ENCODE data around the gene ATRAID.
"Not testable (repeated sequence)": the region's sequence is repeated elsewhere in the genome, so short reads cannot be mapped to it uniquely, and the experiment has no call there.

The ATRAID gene

GRCh38 chr2:27211943-27212625, at the start of gene ATRAID, which contains the start of gene SLC5A6:
TSS of gene ATRAID (plus strand) at chr2:27212041. CDS start at chr2:27212369, 328 bp downstream.
TSS of gene SLC5A6 (minus strand) at chr2:27212268. CDS start at chr2:27207650, 4,618 bp downstream.
- DNase-seq = peak; percentile 71

- no peak for DNase-seq
Observed at GRCh38 chr2:27162151-27163121, 49.4 kb upstream of the ATRAID start.

DNA sequence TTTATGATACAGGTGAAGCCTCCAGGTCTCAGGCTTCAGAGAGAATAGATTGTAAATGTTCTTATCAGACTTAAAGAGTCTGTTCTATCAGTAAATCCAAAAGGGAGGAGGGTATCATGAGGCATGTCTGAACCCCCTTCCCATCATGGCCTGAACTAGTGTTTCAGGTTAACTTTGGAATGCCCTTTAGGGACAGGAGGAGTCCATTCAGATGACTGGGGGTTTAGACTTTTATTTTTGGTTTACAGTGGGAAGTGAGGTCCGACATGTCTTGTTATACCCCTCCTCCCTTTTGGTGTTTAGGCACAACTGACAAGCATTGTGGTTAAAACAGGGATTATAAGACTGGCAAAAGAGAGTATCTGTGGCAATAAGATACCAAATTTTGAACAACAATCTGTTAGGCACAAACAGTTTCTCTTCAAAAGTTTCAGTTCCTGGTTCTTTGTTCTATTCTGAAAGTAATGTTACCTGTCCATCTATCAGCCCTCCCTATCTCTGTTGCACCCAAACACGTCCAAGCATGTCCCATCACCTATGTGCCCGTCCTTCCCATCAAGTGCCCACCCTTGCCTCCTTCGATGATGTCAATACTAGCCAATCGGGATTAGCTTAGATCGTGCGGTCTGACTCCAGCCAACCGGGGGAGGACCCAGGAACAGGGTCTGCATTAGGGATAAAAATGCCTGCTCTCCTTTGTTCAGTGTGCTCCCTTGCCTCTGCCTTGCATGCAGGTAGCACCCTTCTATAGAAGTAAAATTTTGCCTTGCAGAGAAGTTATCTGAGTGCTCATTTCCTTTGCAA, 46.7 kb upstream of the ATRAID start:
- DNase-seq = no peak

DNA sequence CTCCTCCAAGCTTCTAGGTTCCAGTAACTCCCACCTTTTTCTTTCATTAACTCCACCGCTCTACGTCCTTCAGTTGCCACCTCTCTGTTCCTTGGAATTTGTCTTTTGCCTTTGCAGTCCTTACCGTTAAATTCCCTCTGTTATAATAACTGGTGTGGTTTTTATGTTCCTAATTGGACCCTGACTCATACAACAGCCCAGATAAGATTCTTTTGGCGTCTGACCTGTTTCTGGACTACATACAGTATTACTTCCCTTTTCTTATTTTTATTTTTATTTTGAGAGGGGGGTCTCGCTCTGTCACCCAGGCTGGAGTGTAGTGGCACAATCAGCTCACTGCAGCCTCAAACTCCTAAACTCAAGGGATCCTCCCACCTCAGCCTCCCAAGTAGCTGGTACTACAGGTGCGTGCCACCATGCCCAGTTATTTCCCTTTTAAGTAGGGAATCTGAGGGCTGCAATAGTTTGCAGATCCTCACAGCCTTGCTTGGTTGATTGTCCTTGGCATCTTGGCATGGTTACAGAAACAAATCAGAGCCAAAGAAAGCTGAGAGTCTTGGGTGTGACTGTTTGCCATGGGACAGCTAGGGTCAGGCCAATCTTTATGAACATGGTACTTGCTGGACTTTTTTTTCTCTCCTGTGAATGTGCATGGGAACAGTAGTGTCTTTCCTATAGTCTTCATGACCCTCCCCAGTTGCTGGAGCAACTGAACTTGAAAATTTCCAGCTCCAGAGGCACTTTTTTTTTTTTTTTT, 41.1 kb upstream of the ATRAID start:
- no peak for DNase-seq

DNA sequence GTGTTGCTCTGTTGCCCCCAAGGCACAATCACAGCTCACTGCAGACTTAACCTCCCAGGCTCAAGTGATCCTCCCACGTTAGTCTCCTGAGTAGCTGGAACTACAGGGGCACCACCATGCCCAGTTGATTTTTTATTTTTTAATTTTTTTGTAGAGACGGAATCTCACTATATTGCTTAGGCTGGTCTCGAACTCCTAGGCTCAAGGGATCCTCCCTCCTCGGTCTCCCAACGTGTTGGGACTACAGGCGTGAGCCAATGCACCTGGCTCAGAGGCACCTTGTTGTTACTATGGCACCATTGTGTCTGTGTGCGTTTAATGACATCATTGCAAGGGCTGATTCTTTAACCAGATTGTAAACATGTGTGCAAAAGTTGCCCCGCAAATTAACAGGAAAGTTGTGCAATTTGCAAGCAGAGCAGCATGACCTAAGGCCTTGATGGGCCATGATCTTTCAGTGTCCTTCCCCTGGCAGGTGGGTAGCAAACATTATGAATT, 40.4 kb upstream of the ATRAID start:
- DNase-seq = no peak

- DNase-seq = no peak
Observed at GRCh38 chr2:27174638-27175037, 37.2 kb upstream of the ATRAID start.

DNA sequence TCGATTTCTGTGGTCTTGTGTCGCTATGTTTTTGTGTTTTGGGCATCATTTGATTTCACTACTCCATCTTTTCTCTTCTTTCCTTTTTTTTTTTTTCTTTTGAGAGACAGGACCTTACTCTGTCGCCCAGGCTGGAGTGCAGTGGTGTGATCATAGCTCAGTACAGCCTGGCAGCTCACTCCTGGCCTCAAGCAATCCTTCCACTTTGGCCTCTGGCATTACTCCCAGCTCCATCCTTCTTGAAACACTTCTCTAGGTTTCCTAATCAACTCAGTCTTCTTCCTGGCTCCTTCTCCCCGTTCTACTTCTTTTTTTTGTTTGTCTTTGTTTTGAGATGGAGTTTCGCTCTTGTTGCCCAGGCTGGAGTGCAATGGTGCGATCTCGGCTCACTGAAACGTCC, 36.5 kb upstream of the ATRAID start:
- DNase-seq = no peak

GRCh38 chr2:27175781-27176180, 36.1 kb upstream of the ATRAID start:
- not testable (repeated sequence) for DNase-seq

- no peak for DNase-seq
Observed at GRCh38 chr2:27177441-27178351, 34.1 kb upstream of the ATRAID start.

- no peak for DNase-seq
Observed at GRCh38 chr2:27178469-27178868, 33.4 kb upstream of the ATRAID start.

- no peak for DNase-seq
Observed at GRCh38 chr2:27179344-27180000, 32.4 kb upstream of the ATRAID start.

- no peak for DNase-seq
Observed at GRCh38 chr2:27182346-27182745, 29.5 kb upstream of the ATRAID start.

DNA sequence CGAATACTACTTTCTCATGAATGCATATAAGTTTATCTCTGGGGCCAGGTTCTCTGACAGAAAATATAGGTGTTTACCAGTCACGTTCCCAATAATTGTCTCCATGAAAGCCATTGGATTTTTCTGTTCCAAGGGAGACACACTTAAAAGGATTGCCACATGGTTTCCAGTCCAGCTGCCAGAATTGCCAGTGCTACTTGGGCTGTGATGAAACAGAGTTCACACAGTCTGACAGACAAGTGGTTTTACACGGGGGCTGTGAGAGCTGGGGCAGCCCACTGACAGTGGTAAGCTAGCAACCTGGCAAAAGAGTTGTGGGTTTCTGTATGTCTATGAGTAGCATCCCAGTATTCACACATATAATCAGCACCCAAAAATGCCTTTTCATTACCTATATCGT, 27.7 kb upstream of the ATRAID start:
- no peak for DNase-seq

DNA sequence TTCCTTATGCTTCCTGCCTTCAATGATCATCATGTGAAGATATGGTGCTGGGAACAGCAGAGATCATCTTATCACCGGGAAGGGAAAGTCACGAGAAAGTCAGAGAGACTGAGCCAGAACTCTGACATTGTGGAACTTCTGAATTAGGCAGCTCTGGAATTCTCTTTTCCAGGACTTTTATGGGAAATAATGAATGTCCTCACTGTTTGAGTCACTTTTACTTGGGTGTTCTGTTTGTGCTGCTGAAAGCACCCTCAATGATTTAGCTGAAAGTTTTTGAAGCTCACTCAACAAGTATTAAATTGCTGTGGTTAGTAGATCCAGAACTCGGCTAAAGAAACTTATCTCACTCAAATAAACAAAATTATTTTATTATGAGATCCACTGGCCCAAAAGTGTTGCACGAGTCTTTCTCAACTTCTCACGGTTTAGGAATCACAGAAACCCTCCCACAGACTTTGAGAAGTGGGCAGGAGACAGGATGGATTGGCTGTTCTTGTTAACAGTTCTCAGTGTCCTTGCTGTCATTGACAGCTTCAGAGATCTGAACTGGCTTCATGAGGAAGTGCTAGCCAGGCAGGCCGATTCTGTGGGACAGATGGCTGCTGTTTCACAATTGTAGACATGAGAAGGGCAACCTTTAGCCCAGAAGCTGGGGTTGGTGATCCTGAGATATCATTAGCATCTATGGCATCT, 26.4 kb upstream of the ATRAID start:
- DNase-seq = no peak

DNA sequence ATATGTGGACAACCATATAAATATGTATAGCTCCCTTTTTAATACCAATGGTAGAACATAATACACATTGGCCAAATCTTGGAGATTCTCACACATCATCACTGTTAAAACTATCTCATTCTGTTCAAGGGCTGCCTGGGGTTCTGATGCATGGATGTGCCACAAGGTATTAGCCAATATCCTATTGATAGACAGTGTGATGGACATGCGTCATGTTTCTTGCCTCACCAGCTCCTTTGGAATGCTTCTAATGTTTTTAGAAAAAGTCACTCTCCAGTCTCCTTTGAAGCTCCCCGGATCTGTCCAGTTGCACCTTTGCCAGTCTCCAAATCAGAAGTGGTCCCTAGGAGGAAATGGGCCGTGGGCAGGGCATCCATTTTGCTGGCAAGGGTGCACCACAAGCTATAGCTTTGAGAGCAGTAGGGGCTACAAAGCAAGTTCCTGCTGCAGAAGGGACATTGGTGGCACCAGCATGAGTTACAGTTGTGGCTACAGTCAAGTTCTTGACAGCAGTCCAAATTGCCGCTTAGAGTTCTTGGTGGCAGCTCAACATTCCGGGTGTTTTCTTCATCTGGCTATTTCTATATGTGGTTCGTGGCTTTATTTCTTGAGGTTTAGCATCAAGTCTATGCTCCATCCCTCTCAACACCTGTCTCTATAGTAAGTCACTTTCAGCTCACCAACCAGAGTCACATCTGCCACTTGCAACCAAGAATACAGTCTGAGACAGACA, 25.1 kb upstream of the ATRAID start:
- DNase-seq = no peak

DNA sequence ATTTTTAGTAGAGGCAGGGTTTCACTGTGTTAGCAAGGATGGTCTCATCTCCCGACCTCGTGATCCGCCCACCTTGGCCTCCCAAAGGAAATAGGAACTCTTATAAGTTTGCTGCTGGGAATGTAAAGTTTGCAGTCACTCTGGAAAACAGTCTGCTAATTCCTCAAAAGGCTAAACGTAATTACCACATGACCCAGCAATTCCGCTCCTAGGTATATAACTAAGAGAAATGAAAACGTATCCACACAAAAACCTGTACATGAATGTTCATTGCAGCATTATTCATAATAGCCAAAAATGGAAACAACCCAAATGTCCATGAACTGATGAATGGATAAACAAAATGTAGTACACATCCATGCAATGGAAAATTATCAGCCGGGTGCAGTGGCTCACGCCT, 21.9 kb upstream of the ATRAID start:
- no peak for DNase-seq

DNA sequence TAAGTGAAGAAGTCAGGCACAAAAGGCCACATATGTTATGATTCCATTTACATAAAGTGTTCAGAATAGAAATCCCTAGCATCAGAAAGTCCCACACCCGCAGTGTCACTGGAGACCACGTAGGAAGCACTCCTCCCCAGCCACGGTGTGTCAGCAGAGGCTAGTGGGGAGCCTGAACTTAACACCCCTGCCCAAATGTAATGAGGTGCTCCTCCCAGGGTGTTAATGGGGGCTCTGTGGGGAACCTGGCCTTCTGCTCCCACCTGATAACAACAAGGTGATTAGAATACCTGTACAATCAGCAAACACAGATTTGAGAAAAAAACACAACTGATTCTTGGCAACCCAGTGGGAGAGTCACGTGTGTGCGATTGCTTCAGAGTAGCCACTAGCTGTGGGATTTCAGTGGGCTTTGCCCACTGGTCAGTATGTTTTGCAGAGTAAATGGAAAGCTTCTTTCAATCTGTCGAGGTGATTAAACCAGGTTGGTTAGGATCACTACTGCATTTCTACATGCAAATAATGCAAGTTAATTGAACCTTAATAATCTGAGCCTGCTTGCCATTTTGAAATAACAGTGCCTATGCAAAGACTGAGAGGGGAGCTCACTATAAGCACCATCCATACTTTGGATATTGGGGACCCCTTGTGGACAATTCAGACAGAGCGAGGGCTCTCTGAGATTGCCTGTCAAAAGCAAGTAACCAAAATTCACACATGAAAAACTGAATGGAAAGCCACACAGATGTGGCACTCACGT, 20.6 kb upstream of the ATRAID start:
- peak; percentile 47 for DNase-seq

Measured in NCI-H1105 (cell line).